Measurements from ENCODE around the gene SLC9A2.
A peak's percentile ranks its signal among the peaks of the same experiment; 100 is the strongest.

The SLC9A2 gene

DNA sequence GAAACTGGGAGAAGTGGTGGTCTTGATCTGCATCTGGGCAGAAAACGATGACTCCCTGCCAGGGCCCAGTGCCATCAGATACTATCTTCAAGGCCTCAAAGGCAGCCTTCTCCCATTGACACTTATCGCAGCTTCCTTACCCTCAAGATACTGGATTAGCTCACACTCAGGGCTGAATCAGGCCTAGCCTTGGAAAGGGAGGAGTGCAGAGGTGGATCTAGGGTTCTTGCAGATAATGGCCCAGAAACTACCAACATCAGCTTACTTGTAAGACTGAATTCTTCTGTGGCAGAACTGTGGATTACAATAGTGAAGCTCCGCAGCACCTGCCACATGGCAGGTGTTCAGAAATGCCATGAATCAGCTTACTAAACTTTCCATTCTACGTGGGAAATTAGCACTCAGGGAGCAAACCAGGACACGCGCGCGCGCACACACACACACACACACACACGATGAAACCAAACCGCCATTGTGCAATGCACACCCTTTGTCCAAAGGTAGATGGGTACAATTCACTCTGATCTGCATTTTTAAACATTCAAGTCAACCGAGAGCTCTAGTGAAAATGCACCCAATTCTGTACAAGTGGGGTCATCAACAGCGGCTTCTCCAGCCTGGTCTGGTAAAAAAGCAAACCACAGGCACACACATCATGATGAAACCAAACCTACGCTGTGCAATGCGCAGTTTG, 116.2 kb downstream of the SLC9A2 start:
- no peak for DNase-seq

DNA sequence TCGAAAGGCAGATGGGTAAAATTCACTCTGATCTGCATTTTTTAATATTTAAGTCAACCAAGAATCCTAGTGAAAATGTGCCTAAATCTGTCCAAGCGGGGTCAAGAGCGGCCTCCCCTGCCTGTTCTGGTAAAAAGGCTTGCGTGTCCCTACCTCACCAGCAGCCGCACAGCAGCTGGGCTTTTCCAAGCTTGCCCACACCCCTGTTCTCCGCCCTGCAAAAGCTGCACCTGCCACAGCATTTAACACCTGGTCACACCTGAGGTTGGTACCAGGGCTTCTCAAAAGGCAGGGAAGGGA, 116.7 kb downstream of the SLC9A2 start:
- DNase-seq, result no peak

GRCh38 chr2:102736410-102737409, 117.4 kb downstream of the SLC9A2 start:
- peak; percentile 89 for DNase-seq

DNA sequence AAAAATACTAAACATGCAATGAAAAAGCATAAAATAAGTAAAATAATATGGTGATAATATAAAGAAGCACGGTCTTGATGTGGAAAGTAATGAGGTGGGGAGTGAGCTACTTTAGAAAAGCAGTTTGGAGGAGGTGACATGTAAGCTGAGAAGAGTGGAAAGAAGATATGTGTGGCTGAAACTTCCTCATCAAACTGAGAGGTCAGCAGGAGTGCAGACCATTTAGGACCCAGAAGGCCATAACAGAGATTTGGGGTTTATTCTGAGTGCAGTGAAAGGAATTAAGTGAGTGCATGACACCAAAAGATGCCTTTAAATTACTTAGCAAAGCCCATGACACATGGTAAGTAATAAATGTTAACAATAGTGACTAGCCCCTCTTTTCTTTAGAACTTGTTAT, 118.1 kb downstream of the SLC9A2 start:
- DNase-seq, result no peak

DNA sequence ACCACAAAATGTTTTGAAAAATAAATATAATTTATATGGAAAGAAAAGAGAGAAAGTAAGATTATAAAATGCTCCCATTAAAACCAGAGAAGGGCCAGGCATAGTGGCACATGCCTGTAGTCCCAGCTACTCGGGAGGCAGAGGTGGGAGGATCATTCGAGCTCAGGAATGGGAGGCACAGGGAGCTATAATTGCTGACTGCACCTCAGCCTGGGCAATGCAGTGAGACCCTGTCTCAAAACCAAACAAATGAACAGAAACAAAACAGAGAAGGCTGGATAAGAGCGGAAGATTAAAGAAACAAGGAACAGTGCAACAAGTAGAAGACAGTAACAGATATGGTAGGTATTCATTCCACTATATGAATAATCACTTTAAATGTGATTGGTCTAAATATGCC, 123.9 kb downstream of the SLC9A2 start:
- no peak for DNase-seq

DNA sequence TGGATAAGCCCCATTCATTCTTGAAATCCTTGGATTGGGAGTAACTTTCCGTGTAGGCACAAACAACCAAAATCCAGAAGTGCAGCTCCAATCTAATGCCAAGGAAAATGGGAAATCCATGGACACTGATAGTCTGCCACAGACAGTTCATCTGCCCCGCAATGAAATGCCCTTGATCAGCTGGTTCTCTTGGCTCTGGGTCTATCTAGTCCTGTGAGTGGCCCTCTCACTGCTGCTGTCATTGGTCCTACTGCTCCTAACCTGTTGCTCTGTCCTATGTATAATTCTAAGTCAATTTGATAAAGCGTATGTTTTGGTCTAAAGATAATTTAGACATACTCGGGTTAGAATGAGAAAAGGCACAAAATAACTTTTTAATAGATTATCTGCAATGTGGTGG, 128.8 kb downstream of the SLC9A2 start:
- DNase-seq, result no peak

DNA sequence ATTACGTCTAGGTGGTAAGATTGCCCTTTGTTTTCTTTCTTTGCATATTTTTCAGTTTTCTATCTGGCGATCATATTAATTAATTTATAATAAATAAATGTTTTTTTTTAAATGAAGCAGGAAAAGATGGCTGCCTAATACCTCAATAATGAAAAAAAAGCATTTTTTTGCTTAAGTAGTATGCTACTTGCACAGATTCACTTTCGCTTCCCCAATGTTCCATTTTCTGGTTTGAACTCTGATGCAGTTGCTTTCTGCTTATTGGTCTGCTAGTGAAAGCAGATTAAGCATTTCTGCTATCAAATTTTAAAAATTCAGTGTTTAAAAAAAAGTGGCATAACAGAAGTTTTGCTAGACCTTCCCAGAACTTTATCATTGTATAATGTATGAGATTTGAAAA, 130.6 kb downstream of the SLC9A2 start:
- DNase-seq, result no peak

- DNase-seq, result peak; percentile 18
Observed at GRCh38 chr2:102753563-102754159, 134.3 kb downstream of the SLC9A2 start.

DNA sequence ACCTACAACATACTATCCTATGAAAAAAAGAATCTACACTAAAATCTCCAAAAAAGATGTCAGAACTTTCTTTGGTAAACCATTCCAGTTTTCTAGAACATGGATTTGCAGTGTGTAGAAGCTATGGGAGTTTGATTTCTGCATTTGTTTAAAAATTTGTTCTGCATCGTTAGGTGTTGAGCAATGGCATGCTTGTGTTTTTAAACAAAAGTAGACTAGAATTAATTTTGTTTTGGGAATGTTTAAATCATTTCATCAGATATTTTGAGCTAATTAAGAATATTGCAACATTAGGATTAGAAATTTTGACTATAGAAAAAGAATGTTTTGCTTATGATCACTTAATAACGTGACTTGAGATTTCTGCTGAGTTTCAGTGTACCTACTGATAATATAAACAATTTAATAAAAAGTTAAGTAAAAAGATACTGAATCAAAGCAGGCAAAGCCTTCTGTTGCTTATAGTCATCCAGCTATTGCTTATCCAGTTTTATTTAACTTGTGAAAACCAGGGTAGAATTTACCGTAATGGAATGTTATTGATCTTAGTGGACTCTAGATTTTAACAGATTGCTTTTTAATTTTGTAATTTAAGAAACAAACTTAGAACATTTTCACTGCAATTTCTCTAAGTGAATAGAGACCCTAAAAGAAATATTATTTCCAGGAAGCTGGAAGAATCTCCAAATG, 135.2 kb downstream of the SLC9A2 start:
- no peak for DNase-seq

- no peak for DNase-seq
Observed at GRCh38 chr2:102755284-102755683, 135.9 kb downstream of the SLC9A2 start.

DNA sequence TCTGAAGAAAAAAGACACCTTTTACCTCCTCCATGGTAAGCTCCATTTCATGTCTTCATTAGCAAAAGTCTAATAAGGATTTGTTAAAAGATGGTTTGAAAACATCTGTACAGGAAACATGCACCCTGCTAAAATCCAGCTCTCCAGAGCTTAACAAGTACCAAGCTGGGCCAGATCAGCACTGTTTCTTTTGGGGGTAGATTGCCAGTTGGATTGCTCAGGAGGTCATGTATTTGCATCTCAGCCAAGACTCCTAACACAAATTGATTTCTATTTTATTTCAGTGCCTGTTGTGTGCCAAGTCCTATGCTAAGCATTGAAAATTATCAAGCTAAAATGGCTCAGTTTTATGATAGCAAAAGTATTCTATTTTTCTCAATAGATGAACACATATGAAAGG, 139.1 kb downstream of the SLC9A2 start:
- DNase-seq, result no peak
